Measurements from ENCODE around the gene ASXL1. TPM values are rescaled to one million over a fixed set of nuclear protein-coding genes. Genes with fewer than 3 reads are reported as not detected.

Gene ASXL1
- total and polyA plus RNA-seq, 2 donors (not counting 1 experiment from before 2014, with no cell fraction given) = 93.0 to 180 TPM

DNA sequence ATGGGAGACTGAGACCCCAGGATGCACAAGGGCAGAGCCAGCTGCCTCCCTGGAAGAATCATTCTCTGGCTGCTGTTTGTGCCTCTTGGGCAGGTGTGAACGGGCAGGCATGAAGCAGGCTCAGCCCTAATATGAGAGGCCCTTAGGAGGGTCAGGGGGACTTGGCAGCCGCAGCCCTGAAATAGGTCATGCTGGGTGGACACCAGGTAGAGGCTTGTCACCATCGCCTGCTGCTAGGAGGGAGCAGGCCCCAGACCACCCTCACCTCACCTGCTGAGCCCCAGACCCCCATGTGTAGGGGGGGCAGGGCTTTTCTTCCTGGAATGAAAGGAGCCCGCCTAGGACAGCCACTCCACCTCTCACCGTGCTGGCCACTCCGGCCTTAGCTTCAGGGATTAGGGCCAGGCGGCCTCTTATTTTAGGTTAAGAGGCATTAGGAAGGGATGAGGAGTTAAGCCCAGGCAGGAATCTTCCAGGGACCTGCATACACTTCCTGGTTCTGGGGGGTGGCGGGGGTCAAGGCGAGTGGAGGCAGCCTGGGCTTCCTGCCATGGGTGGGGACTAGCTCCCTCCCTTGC lies 92.4 kb downstream of the ASXL1 start:
- H3K27ac ChIP-seq (ENCODE audit: low read length in 2 of 2) = no peak overlapping the region
- H3K9me3 Mint-ChIP-seq (ENCODE audit: insufficient read depth) = no peaks in the 10 kb centered on the region
- ATAC-seq (ENCODE audit: low read depth) (no peak), DNase-seq (no peak)
- CTCF ChIA-PET = no interaction called here
- no peaks in the 10 kb centered on the region for H4K20me1 ChIP-seq (ENCODE audit: control insufficient read depth, insufficient read depth, low read length, poor library complexity, severe bottlenecking)
- WGBS (ENCODE audit: insufficient coverage) = 87% methylated on average over 4 of the region's 9 CpGs
- H3K9ac ChIP-seq (ENCODE audit: low read length) = no peak overlapping the region
- no peak overlapping the region for H3K4me3 Mint-ChIP-seq
- POLR2A ChIA-PET = no interaction called here
- TF ChIP-seq EZH2 (IDR thresholded peaks at IDR 0.05; ENCODE audit: borderline replicate concordance, insufficient read depth, low read depth, low read length, poor library complexity, severe bottlenecking) = no peak
- TF ChIP-seq, protein P1, sequence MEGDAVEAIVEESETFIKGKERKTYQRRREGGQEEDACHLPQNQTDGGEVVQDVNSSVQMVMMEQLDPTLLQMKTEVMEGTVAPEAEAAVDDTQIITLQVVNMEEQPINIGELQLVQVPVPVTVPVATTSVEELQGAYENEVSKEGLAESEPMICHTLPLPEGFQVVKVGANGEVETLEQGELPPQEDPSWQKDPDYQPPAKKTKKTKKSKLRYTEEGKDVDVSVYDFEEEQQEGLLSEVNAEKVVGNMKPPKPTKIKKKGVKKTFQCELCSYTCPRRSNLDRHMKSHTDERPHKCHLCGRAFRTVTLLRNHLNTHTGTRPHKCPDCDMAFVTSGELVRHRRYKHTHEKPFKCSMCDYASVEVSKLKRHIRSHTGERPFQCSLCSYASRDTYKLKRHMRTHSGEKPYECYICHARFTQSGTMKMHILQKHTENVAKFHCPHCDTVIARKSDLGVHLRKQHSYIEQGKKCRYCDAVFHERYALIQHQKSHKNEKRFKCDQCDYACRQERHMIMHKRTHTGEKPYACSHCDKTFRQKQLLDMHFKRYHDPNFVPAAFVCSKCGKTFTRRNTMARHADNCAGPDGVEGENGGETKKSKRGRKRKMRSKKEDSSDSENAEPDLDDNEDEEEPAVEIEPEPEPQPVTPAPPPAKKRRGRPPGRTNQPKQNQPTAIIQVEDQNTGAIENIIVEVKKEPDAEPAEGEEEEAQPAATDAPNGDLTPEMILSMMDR (IDR thresholded peaks at IDR 0.05) = no peak
- no peaks in the 10 kb centered on the region for H3K9me3 ChIP-seq (ENCODE audit: control extremely low read depth in 1 of 3, control insufficient read depth in 2 of 3, insufficient read depth in 1 of 3, low read length in 2 of 3)
- H3K79me2 ChIP-seq (ENCODE audit: control insufficient read depth, insufficient read depth, low read length) = no peaks in the 10 kb centered on the region
- H3K4me1 Mint-ChIP-seq = peaks cover 9% of the 10 kb centered on the region
- peaks cover 0 to 2% of the 10 kb centered on the region in 2 experiments for H3K36me3 ChIP-seq (replicated peaks in 1 of 2; ENCODE audit: control extremely low read depth in 1 of 2, control insufficient read depth in 1 of 2, extremely low read depth in 1 of 2, insufficient read depth in 2 of 2, low read length in 1 of 2)
- no peaks in the 10 kb centered on the region for H3K27me3 ChIP-seq (replicated peaks in 1 of 4; ENCODE audit: control extremely low read depth in 1 of 4, control insufficient read depth in 3 of 4, insufficient read depth in 4 of 4, low read length in 3 of 4)
- H3K4me1 ChIP-seq (ENCODE audit: control insufficient read depth in 2 of 2, insufficient read depth in 2 of 2, low read length in 2 of 2) = peaks cover 4 to 10% of the 10 kb centered on the region in 2 donors
- no peak overlapping the region for H3K27ac Mint-ChIP-seq
- H3K4me3 ChIP-seq (ENCODE audit: control extremely low read depth in 1 of 5, extremely low read depth in 1 of 5, insufficient read depth in 1 of 5, low read depth in 2 of 5, low read length in 4 of 5) = no peak overlapping the region
- H2AFZ ChIP-seq (ENCODE audit: insufficient read depth, low read depth, low read length, poor library complexity, severe bottlenecking) = no peak overlapping the region
- intact Hi-C loops (cut with micrococcal nuclease) = no loop called here
- H3K27me3 Mint-ChIP-seq = no peaks in the 10 kb centered on the region
- no peak overlapping the region for H3K4me2 ChIP-seq (replicated peaks; ENCODE audit: low read depth, low read length, poor library complexity, severe bottlenecking)

DNA sequence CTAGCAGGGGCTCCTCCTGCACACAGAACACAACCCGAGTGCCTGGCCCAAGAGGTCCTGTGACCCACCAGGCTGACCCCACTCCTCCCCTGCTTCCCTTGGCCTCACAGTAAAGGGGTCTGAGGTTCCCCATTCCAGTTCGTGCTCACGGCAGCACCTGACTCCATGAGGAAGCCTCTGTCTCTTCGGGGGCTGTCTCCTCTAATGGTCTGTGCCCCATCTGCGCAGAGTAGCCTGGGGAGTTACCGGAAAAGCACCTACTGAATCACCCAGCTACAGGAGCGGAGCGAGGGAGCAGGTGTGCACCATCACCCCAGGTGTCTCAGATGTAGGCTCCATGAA lies 93.2 kb downstream of the ASXL1 start:
- H3K4me2 ChIP-seq (replicated peaks; ENCODE audit: low read depth, low read length, poor library complexity, severe bottlenecking) = no peak overlapping the region
- H3K4me1 ChIP-seq (ENCODE audit: control insufficient read depth in 2 of 2, insufficient read depth in 2 of 2, low read length in 2 of 2) = peaks cover 0 to 2% of the 10 kb centered on the region in 2 donors
- H2AFZ ChIP-seq (ENCODE audit: insufficient read depth, low read depth, low read length, poor library complexity, severe bottlenecking) = no peak overlapping the region
- DNase-seq (no peak), ATAC-seq (ENCODE audit: low read depth) (no peak)
- Mint-ChIP-seq H3K4me3 (no peak overlapping the region), H3K9me3 (ENCODE audit: insufficient read depth) (no peaks in the 10 kb centered on the region), H3K27me3 (no peaks in the 10 kb centered on the region), H3K27ac (no peak overlapping the region), H3K4me1 (peaks cover 9% of the 10 kb centered on the region)
- POLR2A ChIA-PET = no interaction called here
- no peak overlapping the region for H3K9ac ChIP-seq (ENCODE audit: low read length)
- CTCF ChIA-PET = interaction anchor here (0.7 kb wide), 1 partner anchor 166 kb away, joined by 3 read pairs; no protein-coding TSS in a partner anchor
- H4K20me1 ChIP-seq (ENCODE audit: control insufficient read depth, insufficient read depth, low read length, poor library complexity, severe bottlenecking) = no peaks in the 10 kb centered on the region
- intact Hi-C loops (cut with micrococcal nuclease) = no loop called here
- no peaks in the 10 kb centered on the region for H3K79me2 ChIP-seq (ENCODE audit: control insufficient read depth, insufficient read depth, low read length)
- TF ChIP-seq EZH2 (IDR thresholded peaks at IDR 0.05; ENCODE audit: borderline replicate concordance, insufficient read depth, low read depth, low read length, poor library complexity, severe bottlenecking) = no peak
- TF ChIP-seq, protein P1 (IDR thresholded peaks at IDR 0.05) = no peak
- H3K36me3 ChIP-seq (replicated peaks in 1 of 2; ENCODE audit: control extremely low read depth in 1 of 2, control insufficient read depth in 1 of 2, extremely low read depth in 1 of 2, insufficient read depth in 2 of 2, low read length in 1 of 2) = peaks cover 0 to 5% of the 10 kb centered on the region in 2 experiments
- no peaks in the 10 kb centered on the region for H3K27me3 ChIP-seq (replicated peaks in 1 of 4; ENCODE audit: control extremely low read depth in 1 of 4, control insufficient read depth in 3 of 4, insufficient read depth in 4 of 4, low read length in 3 of 4)
- 93% methylated on average over 8 of the region's 8 CpGs for WGBS (ENCODE audit: insufficient coverage)
- no peak overlapping the region for H3K27ac ChIP-seq (ENCODE audit: low read length in 2 of 2)
- no peaks in the 10 kb centered on the region for H3K9me3 ChIP-seq (ENCODE audit: control extremely low read depth in 1 of 3, control insufficient read depth in 2 of 3, insufficient read depth in 1 of 3, low read length in 2 of 3)
- H3K4me3 ChIP-seq (ENCODE audit: control extremely low read depth in 1 of 5, extremely low read depth in 1 of 5, insufficient read depth in 1 of 5, low read depth in 2 of 5, low read length in 4 of 5) = no peak overlapping the region
